ENCODE measurements around the gene IPCEF1.

DNA sequence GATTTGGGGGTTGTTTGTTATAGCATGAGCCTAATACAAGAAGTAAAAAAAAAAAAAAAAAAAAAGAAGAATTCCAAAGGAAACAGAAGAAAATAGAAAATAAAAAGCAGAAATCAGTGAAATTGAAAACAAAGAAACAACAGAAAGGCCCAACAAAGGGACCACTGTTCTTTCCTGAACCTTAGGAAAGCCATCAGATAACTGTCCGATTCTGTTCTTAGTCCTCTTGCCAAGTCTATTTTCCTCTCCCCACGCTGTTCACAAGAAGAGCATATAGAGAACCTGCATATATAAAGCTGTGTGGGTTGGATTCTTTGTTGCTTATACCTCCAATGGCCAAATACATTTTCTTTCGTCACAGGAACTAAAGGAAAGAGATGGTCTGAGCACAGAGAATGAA lies 38.0 kb upstream of the IPCEF1 start:
- TF ChIP-seq PPARA (CRISPR knock-in tag; IDR thresholded peaks at IDR 0.05; ENCODE audit: borderline replicate concordance) (no peak), ZNF565 (CRISPR knock-in tag; conservative IDR thresholded peaks at IDR 0.05; ENCODE audit: low read depth) (no peak), OSR1 (CRISPR knock-in tag; IDR thresholded peaks at IDR 0.05) (no peak), TOX (CRISPR knock-in tag; IDR thresholded peaks at IDR 0.05; ENCODE audit: borderline replicate concordance) (no peak), ZFP30 (CRISPR knock-in tag; IDR thresholded peaks at IDR 0.05) (no peak), ZFP3 (CRISPR knock-in tag; IDR thresholded peaks at IDR 0.05) (no peak), TCF4 (CRISPR knock-in tag; IDR thresholded peaks at IDR 0.05; ENCODE audit: borderline replicate concordance) (no peak), BACH2 (CRISPR knock-in tag; IDR thresholded peaks at IDR 0.05; ENCODE audit: borderline replicate concordance) (no peak)
- TF ChIP-seq, protein P1, sequence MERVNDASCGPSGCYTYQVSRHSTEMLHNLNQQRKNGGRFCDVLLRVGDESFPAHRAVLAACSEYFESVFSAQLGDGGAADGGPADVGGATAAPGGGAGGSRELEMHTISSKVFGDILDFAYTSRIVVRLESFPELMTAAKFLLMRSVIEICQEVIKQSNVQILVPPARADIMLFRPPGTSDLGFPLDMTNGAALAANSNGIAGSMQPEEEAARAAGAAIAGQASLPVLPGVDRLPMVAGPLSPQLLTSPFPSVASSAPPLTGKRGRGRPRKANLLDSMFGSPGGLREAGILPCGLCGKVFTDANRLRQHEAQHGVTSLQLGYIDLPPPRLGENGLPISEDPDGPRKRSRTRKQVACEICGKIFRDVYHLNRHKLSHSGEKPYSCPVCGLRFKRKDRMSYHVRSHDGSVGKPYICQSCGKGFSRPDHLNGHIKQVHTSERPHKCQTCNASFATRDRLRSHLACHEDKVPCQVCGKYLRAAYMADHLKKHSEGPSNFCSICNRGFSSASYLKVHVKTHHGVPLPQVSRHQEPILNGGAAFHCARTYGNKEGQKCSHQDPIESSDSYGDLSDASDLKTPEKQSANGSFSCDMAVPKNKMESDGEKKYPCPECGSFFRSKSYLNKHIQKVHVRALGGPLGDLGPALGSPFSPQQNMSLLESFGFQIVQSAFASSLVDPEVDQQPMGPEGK (CRISPR knock-in tag; IDR thresholded peaks at IDR 0.05; ENCODE audit: borderline replicate concordance), result no peak
- TF ChIP-seq, protein P2, sequence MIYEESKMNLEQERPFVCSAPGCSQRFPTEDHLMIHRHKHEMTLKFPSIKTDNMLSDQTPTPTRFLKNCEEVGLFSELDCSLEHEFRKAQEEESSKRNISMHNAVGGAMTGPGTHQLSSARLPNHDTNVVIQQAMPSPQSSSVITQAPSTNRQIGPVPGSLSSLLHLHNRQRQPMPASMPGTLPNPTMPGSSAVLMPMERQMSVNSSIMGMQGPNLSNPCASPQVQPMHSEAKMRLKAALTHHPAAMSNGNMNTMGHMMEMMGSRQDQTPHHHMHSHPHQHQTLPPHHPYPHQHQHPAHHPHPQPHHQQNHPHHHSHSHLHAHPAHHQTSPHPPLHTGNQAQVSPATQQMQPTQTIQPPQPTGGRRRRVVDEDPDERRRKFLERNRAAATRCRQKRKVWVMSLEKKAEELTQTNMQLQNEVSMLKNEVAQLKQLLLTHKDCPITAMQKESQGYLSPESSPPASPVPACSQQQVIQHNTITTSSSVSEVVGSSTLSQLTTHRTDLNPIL (CRISPR knock-in tag; IDR thresholded peaks at IDR 0.05; ENCODE audit: low read depth), result no peak
- TF ChIP-seq, protein P3, sequence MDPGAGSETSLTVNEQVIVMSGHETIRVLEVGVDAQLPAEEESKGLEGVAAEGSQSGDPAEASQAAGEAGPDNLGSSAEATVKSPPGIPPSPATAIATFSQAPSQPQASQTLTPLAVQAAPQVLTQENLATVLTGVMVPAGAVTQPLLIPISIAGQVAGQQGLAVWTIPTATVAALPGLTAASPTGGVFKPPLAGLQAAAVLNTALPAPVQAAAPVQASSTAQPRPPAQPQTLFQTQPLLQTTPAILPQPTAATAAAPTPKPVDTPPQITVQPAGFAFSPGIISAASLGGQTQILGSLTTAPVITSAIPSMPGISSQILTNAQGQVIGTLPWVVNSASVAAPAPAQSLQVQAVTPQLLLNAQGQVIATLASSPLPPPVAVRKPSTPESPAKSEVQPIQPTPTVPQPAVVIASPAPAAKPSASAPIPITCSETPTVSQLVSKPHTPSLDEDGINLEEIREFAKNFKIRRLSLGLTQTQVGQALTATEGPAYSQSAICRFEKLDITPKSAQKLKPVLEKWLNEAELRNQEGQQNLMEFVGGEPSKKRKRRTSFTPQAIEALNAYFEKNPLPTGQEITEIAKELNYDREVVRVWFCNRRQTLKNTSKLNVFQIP (CRISPR knock-in tag; IDR thresholded peaks at IDR 0.05; ENCODE audit: borderline replicate concordance, low read depth), result no peak
